Mucosa of rectum (tissue), 2 donors: ENCODE measurements around the gene LPP.

Source experiments
- H3K27ac ChIP-seq, 2 donors: one replicate each; pipeline ENCODE4 v1.7.0; 2013; ENCODE audit warnings: inconsistent platforms in 2 of 2, low read depth in 2 of 2, low read length in 2 of 2
- H3K27me3 ChIP-seq, 2 donors: one replicate each; pipeline ENCODE4 v1.7.0; 2013; ENCODE audit warnings: low read length in 2 of 2; ENCODE audit not compliant: control insufficient read depth in 2 of 2, insufficient read depth in 2 of 2
- H3K36me3 ChIP-seq, 2 donors: one replicate each; pipeline ENCODE4 v1.7.0; 2013; ENCODE audit warnings: low read length in 2 of 2; ENCODE audit not compliant: control insufficient read depth in 2 of 2, insufficient read depth in 2 of 2
- H3K4me1 ChIP-seq, 2 donors: one replicate each; pipeline ENCODE4 v1.7.0; 2013; ENCODE audit warnings: low read length in 2 of 2, mild to moderate bottlenecking in 1 of 2; ENCODE audit not compliant: control insufficient read depth in 2 of 2, insufficient read depth in 2 of 2
- H3K4me3 ChIP-seq, 2 donors: one replicate each; pipeline ENCODE4 v1.7.0; 2013; ENCODE audit warnings: low read length in 2 of 2
- H3K9ac ChIP-seq, 2 donors: one replicate each; pipeline ENCODE4 v1.7.0; 2013; ENCODE audit warnings: low read length in 2 of 2, low read depth in 1 of 2, mild to moderate bottlenecking in 1 of 2
- H3K9me3 ChIP-seq, 2 donors: one replicate each; pipeline ENCODE4 v1.7.0; 2013; ENCODE audit warnings: low read length in 2 of 2; ENCODE audit not compliant: control insufficient read depth in 2 of 2
- donor health status: healthy.
- donor health status: Normal muscosa, but diverticular disease.

Gene LPP

GRCh38 chr3:188931036-188931435, 777.1 kb downstream of the LPP start:
- Histone ChIP-seq H3K9ac (no peak overlapping the region), H3K9me3 (no peaks in the 10 kb centered on the region), H3K4me1 (no peaks in the 10 kb centered on the region), H3K27me3 (no peaks in the 10 kb centered on the region), H3K4me3 (no peak overlapping the region), H3K36me3 (no peaks in the 10 kb centered on the region), H3K27ac (no peak overlapping the region)

- Histone ChIP-seq H3K36me3 (no peaks in the 10 kb centered on the region), H3K4me1 (no peaks in the 10 kb centered on the region), H3K4me3 (no peak overlapping the region), H3K9ac (no peak overlapping the region), H3K27ac (no peak overlapping the region), H3K9me3 (no peaks in the 10 kb centered on the region), H3K27me3 (no peaks in the 10 kb centered on the region)
Measured at GRCh38 chr3:188931531-188931930, 777.6 kb downstream of the LPP start.

DNA sequence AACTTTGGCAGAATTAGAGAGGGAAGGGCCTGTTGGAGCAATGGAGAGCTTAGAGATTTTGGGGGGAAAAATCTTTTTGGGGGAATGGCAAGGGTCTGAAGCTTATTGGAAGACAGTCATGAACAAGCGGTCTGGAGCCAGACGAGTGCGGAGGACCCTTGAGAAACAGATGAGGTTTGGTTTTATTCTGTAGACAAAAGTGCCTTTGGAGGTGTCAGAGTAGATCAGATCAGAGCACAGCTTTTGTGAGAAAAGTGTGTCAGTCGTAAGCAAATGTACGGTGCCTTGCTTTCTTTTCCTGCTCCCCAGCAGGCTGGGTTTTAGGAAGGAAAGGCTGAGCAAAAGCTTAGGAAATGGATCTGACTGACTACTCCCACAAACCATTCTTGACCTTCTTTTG, 781.0 kb downstream of the LPP start:
- no peak overlapping the region for H3K9ac ChIP-seq
- H3K27ac ChIP-seq: no peak overlapping the region
- H3K27me3 ChIP-seq: no peaks in the 10 kb centered on the region
- no peak overlapping the region for H3K4me3 ChIP-seq
- no peaks in the 10 kb centered on the region for H3K36me3 ChIP-seq
- H3K4me1 ChIP-seq: no peaks in the 10 kb centered on the region
- H3K9me3 ChIP-seq: no peaks in the 10 kb centered on the region

DNA sequence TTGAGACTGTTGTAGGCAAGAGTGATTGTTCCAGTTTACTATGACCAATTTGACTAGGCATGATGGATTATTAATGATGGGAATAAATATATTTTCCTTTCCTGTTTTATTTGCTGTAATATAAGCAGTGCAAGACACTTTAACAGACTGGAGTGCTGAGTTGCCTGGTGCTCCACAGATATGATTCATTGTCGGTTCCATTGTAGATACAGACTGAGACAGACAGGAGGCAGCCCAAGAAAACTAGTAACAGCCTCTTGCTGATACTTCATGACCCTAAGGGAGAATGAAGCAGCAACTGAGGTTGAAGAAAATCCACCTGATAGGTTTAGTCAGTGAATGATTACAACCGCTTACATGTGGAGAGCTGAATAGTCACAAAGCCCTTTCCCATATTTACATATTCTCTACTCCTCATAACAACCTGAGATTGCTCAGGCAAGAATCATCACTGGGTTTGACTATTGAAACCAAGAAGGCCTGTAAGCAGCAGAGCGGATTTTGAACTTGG, 782.7 kb downstream of the LPP start:
- Histone ChIP-seq H3K4me1 (no peaks in the 10 kb centered on the region), H3K36me3 (no peaks in the 10 kb centered on the region), H3K9me3 (no peaks in the 10 kb centered on the region), H3K27me3 (no peaks in the 10 kb centered on the region), H3K9ac (no peak overlapping the region), H3K27ac (no peak overlapping the region), H3K4me3 (no peak overlapping the region)

- no peaks in the 10 kb centered on the region for H3K36me3 ChIP-seq
- H3K4me3 ChIP-seq: no peak overlapping the region
- no peak overlapping the region for H3K27ac ChIP-seq
- no peaks in the 10 kb centered on the region for H3K27me3 ChIP-seq
- no peaks in the 10 kb centered on the region for H3K9me3 ChIP-seq
- H3K9ac ChIP-seq: no peak overlapping the region
- H3K4me1 ChIP-seq: no peaks in the 10 kb centered on the region
Measured at GRCh38 chr3:188937389-188937788, 783.4 kb downstream of the LPP start.

- H3K4me3 ChIP-seq: no peak overlapping the region
- no peaks in the 10 kb centered on the region for H3K27me3 ChIP-seq
- no peaks in the 10 kb centered on the region for H3K36me3 ChIP-seq
- H3K9me3 ChIP-seq: no peaks in the 10 kb centered on the region
- no peaks in the 10 kb centered on the region for H3K4me1 ChIP-seq
- H3K9ac ChIP-seq: no peak overlapping the region
- H3K27ac ChIP-seq: no peak overlapping the region
Measured at GRCh38 chr3:188938999-188939398, 785.0 kb downstream of the LPP start.

DNA sequence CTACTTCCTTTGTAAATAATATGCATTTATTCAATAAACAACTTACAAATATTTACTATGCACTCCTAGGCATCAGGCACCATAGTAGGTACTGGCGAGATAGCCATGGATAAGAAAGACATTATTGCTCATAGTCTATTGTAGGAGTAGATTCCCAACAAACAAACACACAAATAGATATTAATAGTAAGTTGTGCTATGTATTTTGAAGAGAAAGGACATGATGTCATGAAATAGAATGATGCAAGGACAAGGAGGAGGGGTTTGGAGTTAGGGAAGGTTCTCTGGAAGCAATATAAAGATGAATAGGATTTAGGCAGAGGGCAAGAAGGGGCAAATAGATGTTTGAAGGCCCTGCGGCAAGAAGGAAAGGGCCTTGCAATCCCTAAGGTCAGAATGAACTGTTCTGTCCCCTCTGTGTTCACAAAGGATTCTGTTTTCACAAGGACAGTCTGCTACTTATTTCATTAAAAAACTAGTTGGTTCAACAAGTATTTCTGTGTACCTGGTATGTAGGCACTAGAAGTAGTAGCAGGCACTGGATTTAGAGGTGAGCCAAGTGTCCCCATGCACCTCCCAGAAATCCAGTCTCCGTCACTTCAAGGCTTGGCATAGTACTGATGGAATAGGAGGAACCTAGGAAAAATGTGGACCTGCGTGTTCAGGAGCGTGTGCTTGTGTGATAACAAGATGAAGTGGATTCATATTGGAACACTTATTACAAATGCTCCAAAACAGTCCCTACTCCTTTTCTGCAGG, 786.0 kb downstream of the LPP start:
- Histone ChIP-seq H3K9me3 (no peaks in the 10 kb centered on the region), H3K9ac (no peak overlapping the region), H3K27me3 (no peaks in the 10 kb centered on the region), H3K27ac (no peak overlapping the region), H3K4me1 (no peaks in the 10 kb centered on the region), H3K36me3 (no peaks in the 10 kb centered on the region), H3K4me3 (no peak overlapping the region)
